GM12873 (cell line): ENCODE results near the gene MRPS12.
A peak's percentile ranks its signal among the peaks of the same experiment; 100 is the strongest.

Experiments used
- TF ChIP-seq, protein P1 (sequence below): IDR thresholded peaks from 2 replicates; pipeline ENCODE4 v1.5.1; 2012; ENCODE audit warnings: low read depth, mild to moderate bottlenecking, moderate library complexity, low read length, control low read depth; ENCODE audit not compliant: insufficient read depth; ENCODE audit errors: missing control alignments

MRPS12 gene

DNA sequence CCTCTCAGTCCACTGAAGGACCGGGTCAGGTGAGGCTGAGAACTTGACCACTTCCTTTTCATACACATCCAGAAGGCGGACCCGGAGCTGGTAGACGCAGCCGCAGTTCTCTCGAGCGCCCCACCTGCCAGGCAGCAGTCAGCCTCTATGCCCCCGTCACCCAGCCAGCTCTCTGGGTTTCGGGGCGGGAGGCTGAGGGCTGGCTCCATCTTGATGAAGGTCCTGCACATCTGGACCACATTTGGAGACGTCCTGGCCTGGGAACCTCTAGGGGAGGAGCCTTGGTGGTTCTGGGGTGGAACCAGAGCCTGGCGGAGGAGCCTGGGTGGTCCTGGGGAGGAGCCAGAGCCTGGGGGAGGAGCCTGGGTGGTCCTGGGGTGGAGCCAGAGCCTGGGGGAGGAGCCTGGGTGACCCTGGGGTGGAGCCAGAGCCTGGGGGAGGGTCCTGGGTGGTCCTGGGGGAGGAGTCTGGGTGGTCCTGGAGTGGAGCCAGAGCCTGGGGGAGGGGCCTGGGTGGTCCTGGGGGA is 14.3 kb downstream of the MRPS12 start:
- TF ChIP-seq, protein P1, sequence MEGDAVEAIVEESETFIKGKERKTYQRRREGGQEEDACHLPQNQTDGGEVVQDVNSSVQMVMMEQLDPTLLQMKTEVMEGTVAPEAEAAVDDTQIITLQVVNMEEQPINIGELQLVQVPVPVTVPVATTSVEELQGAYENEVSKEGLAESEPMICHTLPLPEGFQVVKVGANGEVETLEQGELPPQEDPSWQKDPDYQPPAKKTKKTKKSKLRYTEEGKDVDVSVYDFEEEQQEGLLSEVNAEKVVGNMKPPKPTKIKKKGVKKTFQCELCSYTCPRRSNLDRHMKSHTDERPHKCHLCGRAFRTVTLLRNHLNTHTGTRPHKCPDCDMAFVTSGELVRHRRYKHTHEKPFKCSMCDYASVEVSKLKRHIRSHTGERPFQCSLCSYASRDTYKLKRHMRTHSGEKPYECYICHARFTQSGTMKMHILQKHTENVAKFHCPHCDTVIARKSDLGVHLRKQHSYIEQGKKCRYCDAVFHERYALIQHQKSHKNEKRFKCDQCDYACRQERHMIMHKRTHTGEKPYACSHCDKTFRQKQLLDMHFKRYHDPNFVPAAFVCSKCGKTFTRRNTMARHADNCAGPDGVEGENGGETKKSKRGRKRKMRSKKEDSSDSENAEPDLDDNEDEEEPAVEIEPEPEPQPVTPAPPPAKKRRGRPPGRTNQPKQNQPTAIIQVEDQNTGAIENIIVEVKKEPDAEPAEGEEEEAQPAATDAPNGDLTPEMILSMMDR: no peak

DNA sequence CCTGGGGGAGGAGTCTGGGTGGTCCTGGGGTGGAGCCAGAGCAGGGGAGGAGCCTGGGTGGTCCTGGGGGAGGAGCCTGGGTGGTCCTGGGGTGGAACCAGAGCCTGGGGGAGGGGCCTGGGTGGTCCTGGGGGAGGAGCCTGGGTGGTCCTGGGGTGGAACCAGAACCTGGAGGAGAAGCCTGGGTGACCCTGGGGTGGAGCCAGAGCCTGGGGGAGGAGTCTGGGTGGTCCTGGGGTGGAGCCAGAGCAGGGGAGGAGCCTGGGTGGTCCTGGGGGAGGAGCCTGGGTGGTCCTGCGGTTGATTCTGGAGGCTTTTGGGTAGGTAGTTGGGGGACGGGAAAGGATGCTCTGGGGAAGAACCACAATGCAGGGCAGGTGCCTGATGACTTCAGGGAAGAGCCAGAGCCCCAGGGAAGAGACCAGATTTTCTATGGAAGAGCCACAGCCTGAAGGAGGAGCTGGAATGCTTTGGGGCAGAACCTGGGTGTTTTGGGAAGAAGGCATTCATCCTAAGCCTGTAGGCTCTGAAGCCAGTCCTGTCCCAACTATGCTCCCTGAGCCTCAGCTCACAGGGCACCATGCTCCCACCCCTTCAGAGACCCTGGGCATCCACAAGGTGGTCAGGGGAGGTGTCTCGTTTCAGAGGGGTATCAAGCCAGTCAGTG is 15.0 kb downstream of the MRPS12 start:
- TF ChIP-seq, protein P1: no peak

DNA sequence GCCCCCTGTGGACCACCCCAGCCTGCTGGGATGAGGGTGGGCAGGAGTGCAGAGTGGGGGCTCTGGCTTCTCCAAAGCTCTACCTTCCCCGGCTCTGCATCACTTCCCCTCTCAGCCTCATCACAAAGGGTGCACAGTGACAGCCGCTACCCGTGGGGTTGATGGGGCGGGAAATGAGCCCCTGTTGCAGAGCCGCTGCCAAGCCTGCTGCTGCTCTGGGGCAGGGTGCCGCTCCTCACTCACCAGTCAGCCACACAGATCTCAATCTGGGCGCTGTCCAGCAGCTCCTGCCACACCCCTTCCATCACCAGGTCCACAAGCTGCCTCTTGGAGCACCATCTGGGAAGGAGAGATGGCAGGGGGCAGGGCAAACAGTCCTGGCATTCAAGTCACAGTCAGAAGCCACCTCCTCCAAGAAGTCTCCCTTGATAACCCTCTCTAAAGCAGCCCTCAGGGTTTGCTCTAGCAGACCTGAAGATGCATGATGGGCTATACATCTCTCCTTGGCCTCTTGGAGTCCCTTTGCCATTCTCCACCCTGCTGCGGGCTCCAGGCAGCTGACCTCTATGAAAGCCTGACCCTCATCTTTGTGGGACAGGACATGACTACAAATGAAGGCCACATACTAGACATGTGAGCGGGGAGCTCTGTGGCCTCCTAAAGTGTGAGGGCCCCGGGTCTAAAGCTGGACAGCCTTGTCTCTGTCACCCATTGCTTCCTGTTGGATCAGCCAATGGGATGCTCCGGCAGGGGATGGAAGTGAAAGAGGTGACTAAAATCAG is 15.7 kb downstream of the MRPS12 start:
- TF ChIP-seq, protein P1: no peak

DNA sequence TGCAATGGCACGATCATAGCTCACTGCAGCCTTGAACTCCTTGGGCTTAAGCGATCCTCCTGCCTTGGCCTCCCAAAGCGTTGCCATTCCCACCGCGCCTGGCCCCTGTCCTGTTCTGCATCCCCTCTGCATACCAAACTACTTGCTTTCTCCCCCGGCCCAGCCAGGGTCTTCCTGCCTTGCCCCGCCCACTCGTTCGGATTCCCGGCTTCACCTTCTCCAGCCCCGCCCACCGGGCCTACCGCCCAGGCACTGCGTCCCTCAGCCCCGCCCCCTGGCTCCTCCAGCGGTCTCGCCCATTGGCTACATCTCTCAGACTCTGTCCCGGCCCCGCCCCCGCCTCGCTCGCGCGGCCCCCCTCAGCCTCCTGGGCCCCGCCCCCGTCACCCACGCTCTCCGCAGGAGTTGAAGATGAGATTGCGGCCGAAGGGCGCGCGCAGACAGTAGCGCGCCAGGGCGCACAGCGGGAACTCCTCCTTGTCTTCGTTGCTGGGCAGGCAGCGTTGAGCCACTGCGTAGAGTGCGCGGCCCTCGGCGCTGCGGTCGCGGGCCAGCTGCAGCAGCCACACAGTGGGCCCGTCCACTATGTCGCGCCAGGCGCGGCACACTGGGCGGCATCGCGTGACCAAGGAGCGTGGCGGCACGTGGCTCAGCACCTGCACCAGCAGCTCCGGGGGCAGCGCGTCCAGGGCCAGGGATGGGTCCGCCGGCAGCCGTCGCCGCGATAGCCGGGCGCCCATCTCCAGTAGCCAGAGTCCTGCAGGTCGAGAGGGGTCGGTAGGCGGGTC is 19.0 kb downstream of the MRPS12 start:
- TF ChIP-seq, protein P1: no peak

DNA sequence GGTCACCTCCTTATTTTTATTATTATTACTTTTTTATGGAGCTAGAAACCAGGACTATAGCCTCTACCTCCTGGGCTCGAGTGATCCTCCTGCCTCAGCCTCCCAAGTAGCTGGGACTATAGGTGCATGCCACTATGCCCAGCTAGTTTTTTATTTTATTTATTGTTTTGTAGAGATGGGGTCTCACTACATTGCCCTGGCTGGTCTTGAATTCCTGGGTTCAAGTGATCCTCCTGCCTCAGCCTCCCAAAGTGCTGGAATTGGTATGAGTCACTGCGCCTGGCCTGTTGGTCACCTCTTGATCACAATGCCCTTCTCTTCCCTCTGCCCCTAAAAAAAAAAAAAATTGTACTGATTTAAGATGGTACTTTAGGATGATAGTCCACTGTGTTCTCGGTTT is 20.4 kb downstream of the MRPS12 start:
- TF ChIP-seq, protein P1: no peak

DNA sequence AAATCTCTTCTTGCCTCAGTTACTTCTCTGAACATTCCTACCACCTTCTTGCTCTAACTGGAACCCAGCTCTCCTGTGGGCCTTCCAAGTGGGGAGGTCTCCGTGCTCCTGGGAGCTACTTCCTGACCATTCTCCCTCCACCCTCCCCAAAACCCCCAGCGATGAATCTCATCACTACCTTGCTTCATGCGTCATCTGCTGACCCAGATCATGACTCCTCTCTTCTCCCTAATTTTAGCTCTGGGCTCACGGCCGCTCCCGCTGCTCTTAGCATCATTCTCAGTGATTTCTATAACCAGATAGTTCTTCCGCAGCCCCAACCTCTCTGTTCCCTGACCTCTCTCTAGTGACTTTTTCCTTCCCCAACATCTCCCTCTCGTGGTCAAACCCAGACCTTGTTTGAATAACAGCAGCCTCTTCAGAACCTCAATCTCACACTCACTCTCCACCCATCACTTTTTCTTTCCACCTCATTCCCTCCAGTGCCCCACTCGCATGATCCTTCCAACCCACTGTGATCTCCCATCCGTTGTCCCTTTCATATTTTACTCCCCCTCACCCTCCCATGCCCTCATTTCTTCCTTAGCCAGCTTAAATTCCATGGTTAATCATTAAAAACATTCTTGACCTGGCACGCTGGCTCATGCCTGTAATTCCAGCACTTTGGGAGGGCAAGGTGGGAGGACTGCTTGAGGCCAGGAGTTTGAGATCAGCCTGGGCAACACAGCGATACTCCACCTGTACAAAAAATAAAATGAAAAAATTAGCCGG is 21.8 kb downstream of the MRPS12 start:
- TF ChIP-seq, protein P1: peak; percentile 70
